A549 (cell line): Measurements from ENCODE around the gene SSBP2. TPM values are rescaled to one million over a fixed set of nuclear protein-coding genes. Genes with fewer than 3 reads are reported as not detected.

Source experiments
- ATAC-seq, 2 experiments: fragments of 200-7000 bp in 1 of 2; fragments of >200 bp in 1 of 2; cut with Nextera tagmentation in 1 of 2; cut with Tn5 transposase in 1 of 2; 3 replicates each; pipeline versions ENCODE4 v1.8.0 to v1.9.1; 2018 to 2020; ENCODE audit warnings: mild to moderate bottlenecking in 1 of 2, moderate library complexity in 1 of 2
- CTCF ChIA-PET: fragments of 300-600 bp; sonication (Branson Sonifier 250); formaldehyde crosslinking; extraction: SDS; loops from one replicate; lab custom pipeline; 2021; ENCODE audit warnings: antibody characterized with exemption, inconsistent platforms; lab: Yijun Ruan, JAX
- POLR2A ChIA-PET: fragments of 350-600 bp; formaldehyde crosslinking; extraction: SDS; loops from one replicate; lab custom pipeline; 2021; ENCODE audit warnings: antibody characterized with exemption, inconsistent platforms; lab: Yijun Ruan, JAX
- DNase-seq, 2 experiments: peaks; one replicate each; pipeline versions ENCODE4 v3.0.0 to v3.0.0-alpha.2; 2011 to 2016; ENCODE audit warnings: low read depth in 1 of 2, low spot score in 1 of 2
- FAIRE-seq: peaks from 2 replicates; lab custom pipeline; 2011; peaks lifted over from hg19 to GRCh38; lab: Jason Lieb, UNC
- H3K27ac ChIP-seq, 2 experiments: fragments of >200 bp; sonication (Bioruptor Twin); formaldehyde crosslinking; 3 replicates each; pipeline ENCODE4 v1.5.1; 2016 to 2017
- H3K4me1 ChIP-seq: fragments of >200 bp; sonication (Bioruptor Twin); formaldehyde crosslinking; 3 replicates; pipeline ENCODE4 v1.6.1; 2016
- H3K4me2 ChIP-seq: fragments of >200 bp; sonication (Bioruptor Twin); formaldehyde crosslinking; 3 replicates; pipeline ENCODE4 v1.6.1; 2016
- H3K4me3 ChIP-seq: fragments of >200 bp; sonication (Bioruptor Twin); formaldehyde crosslinking; 3 replicates; pipeline ENCODE4 v1.5.1; 2016
- H3K9me3 ChIP-seq: fragments of >200 bp; sonication (Bioruptor Twin); formaldehyde crosslinking; 3 replicates; pipeline ENCODE4 v1.6.1; 2016
- CEBPB ChIP-seq, 2 experiments: fragments of >200 bp in 1 of 2; sonication (Bioruptor Twin) in 1 of 2; formaldehyde crosslinking in 1 of 2; IDR thresholded peaks; 2 replicates each; pipeline ENCODE4 v1.6.1; 2012 to 2016
- ESRRA ChIP-seq: fragments of 150-350 bp; IDR thresholded peaks from 2 replicates; pipeline ENCODE4 v1.6.1; 2014; ENCODE audit warnings: mild to moderate bottlenecking, low read length, borderline replicate concordance
- FOSL2 ChIP-seq, 2 experiments: fragments of 450-650 bp in 1 of 2; fragments of >200 bp in 1 of 2; sonication (Bioruptor Twin) in 1 of 2; formaldehyde crosslinking; IDR thresholded peaks; 2 replicates each; pipeline versions ENCODE4 v1.5.0 to v1.6.1; 2016 to 2020; ENCODE audit warnings: mild to moderate bottlenecking in 1 of 2, moderate library complexity in 1 of 2
- GATA3 ChIP-seq: IDR thresholded peaks from 2 replicates; pipeline ENCODE4 v1.6.1; 2012; ENCODE audit warnings: borderline replicate concordance
- HES2 ChIP-seq: fragments of >200 bp; sonication (Bioruptor Twin); formaldehyde crosslinking; IDR thresholded peaks from 2 replicates; pipeline ENCODE4 v1.6.1; 2016
- HEYL ChIP-seq: fragments of 250-450 bp; sonication (Bioruptor Pico); IDR thresholded peaks from 2 replicates; pipeline ENCODE4 v1.8.0; 2021; ENCODE audit warnings: mild to moderate bottlenecking, moderate library complexity
- HOXA7 ChIP-seq: fragments of 250-450 bp; sonication (Bioruptor Pico); IDR thresholded peaks from 2 replicates; pipeline ENCODE4 v1.5.0; 2020; ENCODE audit warnings: mild to moderate bottlenecking, moderate library complexity
- HOXB13 ChIP-seq: fragments of 250-450 bp; sonication (Bioruptor Pico); IDR thresholded peaks from 2 replicates; pipeline ENCODE4 v1.5.0; 2020; ENCODE audit warnings: low read depth, mild to moderate bottlenecking, moderate library complexity
- JUN ChIP-seq, 2 experiments: fragments of >200 bp; sonication (Bioruptor Twin); formaldehyde crosslinking; IDR thresholded peaks; 2 replicates in 1 of 2; 3 replicates in 1 of 2; pipeline ENCODE4 v1.6.1; 2016 to 2017
- JUNB ChIP-seq: fragments of >200 bp; sonication (Bioruptor Twin); formaldehyde crosslinking; IDR thresholded peaks from 2 replicates; pipeline ENCODE4 v1.6.1; 2016
- MAX ChIP-seq: IDR thresholded peaks from 2 replicates; pipeline ENCODE4 v1.6.1; 2012
- MAZ ChIP-seq: fragments of 150-350 bp; IDR thresholded peaks from 2 replicates; pipeline ENCODE4 v1.6.1; 2014; ENCODE audit warnings: antibody characterized with exemption, low read depth, low read length, borderline replicate concordance
- MYC ChIP-seq: IDR thresholded peaks from 2 replicates; pipeline ENCODE4 v1.6.1; 2012; ENCODE audit warnings: mild to moderate bottlenecking, inconsistent platforms, low read length, improper control_type of control experiment, borderline replicate concordance
- NPAS2 ChIP-seq: fragments of 250-450 bp; sonication (Bioruptor Pico); IDR thresholded peaks from 2 replicates; pipeline ENCODE4 v1.8.0; 2022; ENCODE audit warnings: mild to moderate bottlenecking, moderate library complexity, borderline replicate concordance
- RAD21 ChIP-seq, 2 experiments: fragments of >200 bp in 1 of 2; sonication (Bioruptor Twin) in 1 of 2; formaldehyde crosslinking in 1 of 2; IDR thresholded peaks in 1 of 2; conservative IDR thresholded peaks in 1 of 2; 2 replicates in 1 of 2; 3 replicates in 1 of 2; pipeline ENCODE4 v1.6.1; 2012 to 2018; ENCODE audit warnings: inconsistent platforms in 1 of 2
- RARB ChIP-seq: fragments of 250-450 bp; sonication (Bioruptor Pico); IDR thresholded peaks from 2 replicates; pipeline ENCODE4 v1.8.0; 2021; ENCODE audit warnings: mild to moderate bottlenecking, moderate library complexity
- RFX5 ChIP-seq: fragments of 450-650 bp; IDR thresholded peaks from 2 replicates; pipeline ENCODE4 v1.7.1; 2014; ENCODE audit warnings: antibody characterized with exemption, mild to moderate bottlenecking, moderate library complexity
- SMC3 ChIP-seq: fragments of >200 bp; sonication (Bioruptor Twin); formaldehyde crosslinking; IDR thresholded peaks from 3 replicates; pipeline ENCODE4 v1.6.1; 2018; ENCODE audit warnings: inconsistent platforms
- TFCP2L1 ChIP-seq: fragments of 250-450 bp; sonication (Bioruptor Pico); IDR thresholded peaks from 2 replicates; pipeline ENCODE4 v1.5.0; 2021; ENCODE audit warnings: mild to moderate bottlenecking
- ZC3H11A ChIP-seq: fragments of 450-650 bp; IDR thresholded peaks from 2 replicates; pipeline ENCODE4 v1.6.1; 2014; ENCODE audit warnings: antibody characterized with exemption, mild to moderate bottlenecking
- WGBS: methylation state at CpG from one replicate; pipeline ENCODE4 v1.1.6; 2017; ENCODE audit errors: missing lambda C conversion rate; 5-methylcytosine and 5-hydroxymethylcytosine counted together
- polyA plus RNA-seq, 4 experiments: library from polyadenylated mRNA; depleted of rRNA in 3 of 4; stranded (reverse); fragments of >200 nt; fragmentation: RNase III in 1 of 4; extraction: RNeasy Plus Mini Kit Qiagen cat#74134 plus additional on column Dnase treatment in 1 of 4; gene quantifications; 2 replicates in 3 of 4; 3 replicates in 1 of 4; pipeline ENCODE4 v1.2.3, GENCODE V29; 2011 to 2017

Gene SSBP2
- polyA plus RNA-seq, 2 of the 4 experiments (the other 2 are of a cell fraction), result 4.5 to 14.2 TPM

DNA sequence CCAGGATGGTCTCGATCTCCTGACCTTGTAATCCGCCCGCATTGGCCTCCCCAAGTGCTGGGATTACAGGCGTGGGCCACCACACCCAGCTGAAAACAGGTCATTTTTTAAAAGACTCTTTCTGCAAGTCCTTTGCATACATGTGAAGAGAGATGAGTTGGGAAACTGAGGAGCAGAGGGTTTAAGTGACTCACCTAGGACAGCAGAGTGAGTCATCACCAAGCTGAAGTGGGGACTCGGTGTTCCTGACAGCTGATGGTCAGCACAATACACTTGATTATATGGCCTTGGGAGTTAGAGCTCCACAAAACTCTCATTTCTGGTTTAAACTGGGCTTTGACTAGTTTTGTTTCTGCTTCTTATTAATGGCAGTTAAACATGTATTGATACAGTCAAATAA is 38.1 kb upstream of the SSBP2 start:
- TF ChIP-seq MYC (no peak), FOSL2 (IDR thresholded peaks at IDR 0.05) (no peak), FOSL2 (CRISPR knock-in tag; IDR thresholded peaks at IDR 0.05) (peak; percentile 62), HES2 (no peak)
- WGBS, result 77% methylated on average over 5 of the region's 5 CpGs
- no peak overlapping the region for H3K27ac ChIP-seq
- no peaks in the 10 kb centered on the region for H3K9me3 ChIP-seq
- FAIRE-seq (no peak), DNase-seq (no peak), ATAC-seq (no peak)
- CTCF ChIA-PET, result interaction anchor here (1.1 to 1.2 kb wide), 3 partner anchors 12 to 50 kb away, joined by 3 read pairs; no protein-coding TSS in a partner anchor
- peaks cover 16% of the 10 kb centered on the region; the same call in 2 of the 3 replicates for H3K4me1 ChIP-seq
- POLR2A ChIA-PET, result no interaction called here
- H3K4me3 ChIP-seq, result no peak overlapping the region
- H3K4me2 ChIP-seq, result no peak overlapping the region

DNA sequence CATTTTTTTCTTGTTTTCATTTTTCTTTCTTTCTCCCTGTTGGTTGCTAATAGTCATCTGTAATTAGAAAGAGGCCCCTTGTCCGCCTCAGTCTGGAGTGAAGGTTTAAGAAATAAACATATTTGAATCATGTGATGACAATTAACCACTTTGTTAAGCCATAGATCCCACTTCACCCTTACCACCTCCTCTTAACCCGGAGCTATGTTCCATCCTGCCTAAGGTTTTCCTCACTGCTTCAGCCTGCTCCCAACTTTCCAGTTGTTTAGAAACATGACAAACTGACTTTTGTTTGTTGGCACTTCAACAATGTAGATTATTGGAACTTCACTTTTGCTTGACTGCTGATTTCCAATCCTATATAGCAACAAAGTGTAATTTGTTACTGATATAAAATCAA is 37.4 kb upstream of the SSBP2 start:
- 76% methylated on average over 2 of the region's 2 CpGs for WGBS
- Histone ChIP-seq H3K4me3 (no peak overlapping the region), H3K9me3 (no peaks in the 10 kb centered on the region), H3K4me2 (peak overlapping the region; percentile 46; the same call in 2 of the 3 replicates), H3K4me1 (peaks cover 16% of the 10 kb centered on the region; the same call in 2 of the 3 replicates), H3K27ac (peak overlapping the region; percentile 23 to 36; a peak in 1 of 6 replicates)
- CTCF ChIA-PET, result interaction anchor here (1.2 kb wide), 2 partner anchors 12 to 51 kb away, joined by 3 read pairs; no protein-coding TSS in a partner anchor
- no peak for FAIRE-seq
- no peak for DNase-seq
- no peak for ATAC-seq
- TF ChIP-seq MAZ (no peak), MAX (no peak), HOXA7 (CRISPR knock-in tag) (no peak), HOXB13 (CRISPR knock-in tag) (no peak), ESRRA (no peak), TFCP2L1 (no peak), HEYL (CRISPR knock-in tag) (no peak), ZC3H11A (no peak)
- POLR2A ChIA-PET, result no interaction called here

DNA sequence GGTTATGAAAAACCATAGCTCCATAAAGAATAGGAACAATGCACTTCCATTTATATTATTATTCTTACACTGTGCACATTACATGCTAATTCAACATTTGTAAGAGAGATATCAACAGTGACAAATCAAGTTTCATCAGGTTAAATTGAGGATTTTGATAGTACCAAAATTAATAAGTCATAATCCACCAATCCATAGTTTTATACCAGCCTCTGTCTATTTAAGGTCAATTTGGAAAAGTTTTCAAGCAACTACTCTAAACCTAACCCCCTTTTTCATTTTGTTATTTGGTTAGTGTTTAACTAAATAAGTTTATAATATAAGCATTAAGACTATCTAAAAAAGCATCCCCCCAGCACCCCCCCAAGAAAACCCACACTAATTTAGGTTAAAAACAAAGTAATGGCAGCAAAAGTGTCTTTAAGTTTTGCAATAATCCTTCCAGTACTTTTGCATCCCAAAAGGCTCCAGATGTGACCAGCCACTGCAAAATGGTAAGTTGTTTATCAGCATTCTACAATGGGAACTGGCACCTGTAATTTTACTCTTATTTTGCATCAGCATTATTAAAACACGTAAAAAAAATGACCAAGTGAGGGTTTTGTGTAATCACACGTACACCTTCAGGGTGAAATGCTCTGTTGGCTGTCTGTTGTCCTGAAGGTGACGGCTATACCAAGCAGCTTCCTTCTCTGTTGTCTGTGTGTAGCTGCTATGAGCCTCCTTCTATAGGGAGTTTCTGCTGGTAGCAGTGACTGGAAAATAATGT is 36.8 kb upstream of the SSBP2 start:
- peak overlapping the region; percentile 46 for H3K4me2 ChIP-seq
- TF ChIP-seq NPAS2 (no peak), RARB (CRISPR knock-in tag) (no peak), JUNB (no peak), JUN (IDR thresholded peaks at IDR 0.05) (no peak), RFX5 (no peak), MAZ (no peak), RAD21 (conservative IDR thresholded peaks at IDR 0.05 in 1 of 2, IDR thresholded peaks at IDR 0.05 in 1 of 2) (peak in 1 of 2 experiments; percentile 28; a peak in 2 of 5 replicates), SMC3 (0 out of 3 replicates have a peak, but pooled peaks have one; percentile 9), GATA3 (no peak), CEBPB (IDR thresholded peaks at IDR 0.05) (peak; percentile 35 to 40; a peak in 1 of 4 replicates)
- TF ChIP-seq, all 56 proteins: peak for 3
- ATAC-seq (peak; percentile 46 to 47; a peak in 3 of 6 replicates), DNase-seq (peak in 1 of 2 experiments; percentile 36), FAIRE-seq (no peak)
- ChIA-PET CTCF (interaction anchor here (1.2 to 1.5 kb wide), 2 partner anchors 8 to 52 kb away, joined by 3 read pairs; no protein-coding TSS in a partner anchor), POLR2A (no interaction called here)
- H3K9me3 ChIP-seq, result no peaks in the 10 kb centered on the region
- H3K4me3 ChIP-seq, result no peak overlapping the region
- WGBS, result 41% methylated on average over 3 of the region's 3 CpGs
- H3K27ac ChIP-seq, result peak overlapping the region; percentile 4 to 36; a peak in 2 of 6 replicates
- H3K4me1 ChIP-seq, result peaks cover 16% of the 10 kb centered on the region; the same call in 2 of the 3 replicates
